Mesenteric fat pad (tissue), 1 donor: ENCODE results near the gene CADM2. TPM values are rescaled to one million over a fixed set of nuclear protein-coding genes. Genes with fewer than 3 reads are reported as not detected.

ENCODE experiments used
- DNase-seq: peaks from one replicate; pipeline ENCODE4 v3.0.0-alpha.2; 2020; ENCODE audit warnings: low spot score
- total RNA-seq: library from RNA; stranded (reverse); fragmentation: NEBNext Ultra II Directional; extraction: Animal tissue kit (Norgen Biotek cat#: 25700); gene quantifications from one replicate; pipeline ENCODE4 v1.2.1, GENCODE V29; 2021
- donor health status: DM: yes; HTN: yes; CAD: no.

The CADM2 gene
- total RNA-seq, 1 donor from 2014 or later, result 17.3 TPM

- DNase-seq, result no peak
These were observed 345.7 kb downstream of the CADM2 start for GRCh38 chr3:85304360-85304964.

- DNase-seq, result no peak
These were observed 353.5 kb downstream of the CADM2 start for GRCh38 chr3:85312331-85312730.

- no peak for DNase-seq
These were observed 354.6 kb downstream of the CADM2 start for GRCh38 chr3:85313380-85313779.

- DNase-seq, result no peak
These were observed 357.5 kb downstream of the CADM2 start for GRCh38 chr3:85316252-85316651.

- no peak for DNase-seq
These were observed 363.1 kb downstream of the CADM2 start for GRCh38 chr3:85321892-85322291.

GRCh38 chr3:85330071-85330470 is 371.3 kb downstream of the CADM2 start:
- DNase-seq, result no peak

GRCh38 chr3:85337895-85338294 is 379.1 kb downstream of the CADM2 start:
- no peak for DNase-seq

- no peak for DNase-seq
These were observed 384.1 kb downstream of the CADM2 start for GRCh38 chr3:85342915-85343314.

GRCh38 chr3:85355572-85355971 is 396.8 kb downstream of the CADM2 start:
- no peak for DNase-seq

GRCh38 chr3:85360742-85361387 is 402.1 kb downstream of the CADM2 start:
- DNase-seq, result no peak

- DNase-seq, result no peak
These were observed 405.6 kb downstream of the CADM2 start for GRCh38 chr3:85364296-85364909.

GRCh38 chr3:85370341-85370740 is 411.6 kb downstream of the CADM2 start:
- DNase-seq, result no peak

- DNase-seq, result no peak
These were observed 417.3 kb downstream of the CADM2 start for GRCh38 chr3:85376131-85376530.

- no peak for DNase-seq
These were observed 418.3 kb downstream of the CADM2 start for GRCh38 chr3:85377115-85377514.

- DNase-seq, result peak; percentile 69
These were observed 425.6 kb downstream of the CADM2 start for GRCh38 chr3:85384372-85384771.

GRCh38 chr3:85387913-85388505 is 429.2 kb downstream of the CADM2 start:
- no peak for DNase-seq

- no peak for DNase-seq
These were observed 435.6 kb downstream of the CADM2 start for GRCh38 chr3:85394424-85394823.

GRCh38 chr3:85397434-85397833 is 438.6 kb downstream of the CADM2 start:
- no peak for DNase-seq

- DNase-seq, result no peak
These were observed 467.3 kb downstream of the CADM2 start for GRCh38 chr3:85426121-85426520.

- DNase-seq, result no peak
These were observed 468.7 kb downstream of the CADM2 start for GRCh38 chr3:85427467-85427866.

- DNase-seq, result no peak
These were observed 473.3 kb downstream of the CADM2 start for GRCh38 chr3:85432081-85432480.

GRCh38 chr3:85433319-85433718 is 474.5 kb downstream of the CADM2 start:
- no peak for DNase-seq
